WTC11 (cell line): ENCODE data around the gene ALDH8A1. TPM values are rescaled to one million over a fixed set of nuclear protein-coding genes. Genes with fewer than 3 reads are reported as not detected.

Source experiments
- ATAC-seq: fragments of 200-7000 bp; cut with Tn5 transposase; 2 replicates; pipeline ENCODE4 v1.10.0; 2021; ENCODE audit warnings: mild to moderate bottlenecking, moderate library complexity
- CTCF ChIA-PET: fragments of 300-600 bp; sonication (Branson Sonifier 250); formaldehyde crosslinking; loops from one replicate; lab custom pipeline; 2021; ENCODE audit warnings: antibody characterized with exemption; lab: Charles Lee
- POLR2A ChIA-PET: fragments of 350-600 bp; sonication (Branson Sonifier 250); formaldehyde crosslinking; loops from one replicate; lab custom pipeline; 2021; ENCODE audit warnings: antibody characterized with exemption; lab: Charles Lee
- DNase-seq: peaks from one replicate; pipeline ENCODE4 v3.0.0; 2021; ENCODE audit warnings: low spot score
- H3K27ac Mint-ChIP-seq: 2 replicates; pipeline ENCODE4 v1.8.0; 2021; ENCODE audit warnings: mixed read lengths
- H3K27me3 Mint-ChIP-seq: 2 replicates; pipeline ENCODE4 v1.8.0; 2021; ENCODE audit warnings: low read depth, mild to moderate bottlenecking, moderate library complexity, mixed read lengths
- H3K36me3 Mint-ChIP-seq: 2 replicates; pipeline ENCODE4 v1.8.0; 2021; ENCODE audit warnings: mixed read lengths
- H3K4me1 Mint-ChIP-seq: 2 replicates; pipeline ENCODE4 v1.8.0; 2022; ENCODE audit warnings: mixed read lengths
- H3K4me3 Mint-ChIP-seq: 2 replicates; pipeline ENCODE4 v1.8.0; 2021; ENCODE audit warnings: mild to moderate bottlenecking, moderate library complexity, mixed read lengths
- H3K9me3 Mint-ChIP-seq: 2 replicates; pipeline ENCODE4 v1.8.0; 2021; ENCODE audit warnings: mixed read lengths
- ARID4B ChIP-seq: sonication (generic); formaldehyde crosslinking; IDR thresholded peaks from 2 replicates; pipeline ENCODE4 v1.8.0; 2023; ENCODE audit warnings: missing genetic modification reagents, mild to moderate bottlenecking, borderline replicate concordance
- CBFB ChIP-seq: sonication (generic); formaldehyde crosslinking; IDR thresholded peaks from 2 replicates; pipeline ENCODE4 v1.8.1; 2022; ENCODE audit warnings: mild to moderate bottlenecking, low read depth, missing genetic modification reagents
- CREB1 ChIP-seq: sonication (generic); formaldehyde crosslinking; IDR thresholded peaks from 2 replicates; pipeline ENCODE4 v1.8.0; 2023; ENCODE audit warnings: mild to moderate bottlenecking, missing genetic modification reagents
- E2F4 ChIP-seq: sonication (generic); formaldehyde crosslinking; IDR thresholded peaks from 2 replicates; pipeline ENCODE4 v1.8.1; 2022; ENCODE audit warnings: low read depth, mild to moderate bottlenecking, moderate library complexity, missing genetic modification reagents, borderline replicate concordance
- ELF4 ChIP-seq: sonication (generic); formaldehyde crosslinking; IDR thresholded peaks from 2 replicates; pipeline ENCODE4 v1.8.1; 2022; ENCODE audit warnings: low read depth, mild to moderate bottlenecking, moderate library complexity, missing genetic modification reagents
- FOXJ3 ChIP-seq: sonication (generic); formaldehyde crosslinking; IDR thresholded peaks from 2 replicates; pipeline ENCODE4 v1.9.0; 2021; ENCODE audit warnings: missing genetic modification reagents, mild to moderate bottlenecking, borderline replicate concordance
- FOXP4 ChIP-seq: sonication (generic); formaldehyde crosslinking; IDR thresholded peaks from 2 replicates; pipeline ENCODE4 v1.8.0; 2022; ENCODE audit warnings: mild to moderate bottlenecking, missing genetic modification reagents
- KAT7 ChIP-seq: sonication (generic); formaldehyde crosslinking; IDR thresholded peaks from 2 replicates; pipeline ENCODE4 v1.8.1; 2023; ENCODE audit warnings: missing genetic modification reagents, mild to moderate bottlenecking, borderline replicate concordance
- MLX ChIP-seq: sonication (generic); formaldehyde crosslinking; IDR thresholded peaks from 2 replicates; pipeline ENCODE4 v1.8.1; 2023; ENCODE audit warnings: mild to moderate bottlenecking, missing genetic modification reagents, moderate library complexity
- MXD4 ChIP-seq: fragments of 250-450 bp; sonication (Bioruptor Pico); IDR thresholded peaks from 2 replicates; pipeline ENCODE4 v1.8.0; 2021; ENCODE audit warnings: mild to moderate bottlenecking, moderate library complexity, borderline replicate concordance
- MYBL2 ChIP-seq: sonication (generic); formaldehyde crosslinking; IDR thresholded peaks from 2 replicates; pipeline ENCODE4 v1.8.1; 2023; ENCODE audit warnings: mild to moderate bottlenecking, moderate library complexity, missing genetic modification reagents
- NFE2L1 ChIP-seq: sonication (generic); formaldehyde crosslinking; IDR thresholded peaks from 2 replicates; pipeline ENCODE4 v1.8.1; 2023; ENCODE audit warnings: missing genetic modification reagents
- SMAD4 ChIP-seq: sonication (generic); formaldehyde crosslinking; IDR thresholded peaks from 2 replicates; pipeline ENCODE4 v1.8.0; 2022; ENCODE audit warnings: mild to moderate bottlenecking, missing genetic modification reagents
- TEAD4 ChIP-seq: sonication (generic); formaldehyde crosslinking; IDR thresholded peaks from 2 replicates; pipeline ENCODE4 v1.8.0; 2022; ENCODE audit warnings: mild to moderate bottlenecking, missing genetic modification reagents
- USF1 ChIP-seq: sonication (generic); formaldehyde crosslinking; IDR thresholded peaks from 2 replicates; pipeline ENCODE4 v1.8.0; 2022; ENCODE audit warnings: mild to moderate bottlenecking, missing genetic modification reagents
- ZNF121 ChIP-seq: sonication (generic); formaldehyde crosslinking; IDR thresholded peaks from 2 replicates; pipeline ENCODE4 v1.8.0; 2023; ENCODE audit warnings: missing genetic modification reagents
- ZNF138 ChIP-seq: sonication (generic); formaldehyde crosslinking; conservative IDR thresholded peaks from 2 replicates; pipeline ENCODE4 v1.8.1; 2022; ENCODE audit warnings: mild to moderate bottlenecking, moderate library complexity, missing genetic modification reagents
- ZNF263 ChIP-seq: sonication (generic); formaldehyde crosslinking; IDR thresholded peaks from 2 replicates; pipeline ENCODE4 v1.8.1; 2022; ENCODE audit warnings: low read depth, mild to moderate bottlenecking, moderate library complexity, missing genetic modification reagents
- ZNF423 ChIP-seq: fragments of 250-450 bp; sonication (Bioruptor Pico); IDR thresholded peaks from 2 replicates; pipeline ENCODE4 v2.1.2; 2022; ENCODE audit warnings: mild to moderate bottlenecking, moderate library complexity
- ZNF532 ChIP-seq: fragments of 250-450 bp; sonication (Bioruptor Pico); IDR thresholded peaks from 2 replicates; pipeline ENCODE4 v1.9.0; 2021; ENCODE audit warnings: mild to moderate bottlenecking, borderline replicate concordance
- total RNA-seq: library from RNA; stranded (reverse); gene quantifications from 3 replicates; pipeline ENCODE4 v1.2.3, GENCODE V29; 2021

ALDH8A1 gene
- total RNA-seq, 1 experiment from 2014 or later, result 0.17 TPM

DNA sequence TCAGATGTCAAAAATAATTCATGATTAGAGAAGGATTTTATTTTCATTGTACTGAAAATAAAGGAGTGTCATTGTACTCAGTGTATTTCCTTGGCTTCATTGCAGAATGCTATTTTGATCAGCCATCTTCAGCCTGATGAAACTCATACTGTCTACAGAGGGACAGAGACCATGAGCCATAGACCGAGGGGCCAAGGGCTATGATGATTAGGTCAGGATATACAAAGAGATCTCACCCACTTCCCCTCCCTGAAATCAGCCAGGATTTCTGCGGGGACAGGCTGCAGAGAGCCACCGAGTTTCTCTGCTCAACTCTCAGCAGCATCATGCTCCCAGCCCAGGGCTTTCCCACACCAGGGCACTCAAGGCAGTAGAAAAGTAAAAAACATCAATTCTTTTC, 47.0 kb downstream of the ALDH8A1 start (continued):
- no peak for TF ChIP-seq ZNF532 (CRISPR knock-in tag)
- no peak for TF ChIP-seq FOXJ3
- no peak for TF ChIP-seq MLX (CRISPR knock-in tag)
- no peak for TF ChIP-seq KAT7 (CRISPR knock-in tag)
- TF ChIP-seq ZNF121 (CRISPR knock-in tag), result no peak
- TF ChIP-seq ZNF423 (CRISPR knock-in tag), result no peak
- TF ChIP-seq MYBL2 (CRISPR knock-in tag), result no peak
- TF ChIP-seq ZNF138 (CRISPR knock-in tag), result no peak
- TF ChIP-seq FOXP4 (CRISPR knock-in tag), result no peak
- no peak for TF ChIP-seq MXD4 (CRISPR knock-in tag)
- TF ChIP-seq ZNF263 (CRISPR knock-in tag), result no peak
- TF ChIP-seq TEAD4 (CRISPR knock-in tag), result no peak
- no peak for TF ChIP-seq CBFB (CRISPR knock-in tag)

DNA sequence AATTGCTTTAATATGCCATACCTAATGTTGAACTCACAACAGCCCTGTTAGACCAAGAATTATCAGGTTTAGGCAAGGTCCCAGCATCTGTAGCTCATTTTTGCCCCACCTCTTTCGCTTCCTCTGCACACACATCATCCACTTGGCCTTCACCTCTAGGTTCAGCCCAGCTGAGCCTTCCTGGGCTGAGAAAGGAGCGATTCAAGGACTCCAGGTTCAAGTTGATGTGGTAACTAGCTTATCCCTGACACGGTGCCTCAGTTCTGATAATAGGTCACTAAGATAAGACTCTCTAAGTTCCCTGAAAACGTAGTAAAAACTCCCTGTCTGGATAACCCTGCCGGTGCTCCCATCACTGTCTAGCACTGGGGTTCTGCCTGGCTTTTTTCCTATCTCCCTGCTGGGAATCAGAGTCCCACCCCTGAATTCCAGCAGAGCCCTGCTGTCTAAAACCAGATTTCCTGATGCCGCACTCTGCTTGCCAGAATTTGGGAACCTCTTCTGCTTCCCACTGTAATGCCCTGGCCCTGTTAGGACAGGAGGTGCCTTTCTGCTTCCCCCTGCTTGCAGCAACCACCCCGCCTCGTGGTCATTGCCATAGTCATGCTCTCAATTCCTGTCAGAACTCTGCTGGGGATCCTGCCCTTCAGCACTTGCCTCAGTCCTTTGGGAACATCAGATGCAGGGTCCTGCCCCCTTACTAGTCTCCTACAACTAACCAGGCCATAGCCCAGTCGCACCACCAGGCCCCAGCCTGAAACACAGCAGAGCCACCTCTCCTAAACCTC, 47.6 kb downstream of the ALDH8A1 start:
- Mint-ChIP-seq H3K4me1 (no peaks in the 10 kb centered on the region), H3K9me3 (peaks cover 7% of the 10 kb centered on the region; the same call in 1 of the 2 replicates), H3K4me3 (no peak overlapping the region), H3K36me3 (no peaks in the 10 kb centered on the region), H3K27ac (no peak overlapping the region), H3K27me3 (no peaks in the 10 kb centered on the region)
- POLR2A ChIA-PET, result no interaction called here
- ATAC-seq (no peak; the same call in 1 of the 2 replicates), DNase-seq (no peak)
- CTCF ChIA-PET, result interaction anchor here (1.1 kb wide), 1 partner anchor 20 kb away, joined by 3 read pairs; no protein-coding TSS in a partner anchor
- no peak for TF ChIP-seq SMAD4
- no peak for TF ChIP-seq ZNF138 (CRISPR knock-in tag)
- TF ChIP-seq MYBL2 (CRISPR knock-in tag), result no peak
- TF ChIP-seq ELF4, result no peak
- no peak for TF ChIP-seq ARID4B (CRISPR knock-in tag)
- no peak for TF ChIP-seq E2F4 (CRISPR knock-in tag)
- no peak for TF ChIP-seq USF1 (CRISPR knock-in tag)
- TF ChIP-seq CREB1 (CRISPR knock-in tag), result no peak
- no peak for TF ChIP-seq NFE2L1 (CRISPR knock-in tag)
